GM12878 (cell line): ENCODE results near the gene IL26. TPM values are rescaled to one million over a fixed set of nuclear protein-coding genes. Genes with fewer than 3 reads are reported as not detected.

ENCODE experiments used
- ATAC-seq: fragments of 200-7000 bp; cut with Tn5 transposase; 3 replicates; pipeline ENCODE4 v1.9.1; 2020; ENCODE audit warnings: mild to moderate bottlenecking, moderate library complexity
- BruUV-seq: library from RNA; stranded (reverse); fragments of 400-500 nt; replicated peaks from 2 replicates; lab custom pipeline; 2021; lab: Mats Ljungman, UMichigan
- CTCF ChIA-PET: fragments of 300-600 bp; sonication (Branson Sonifier 250); formaldehyde crosslinking; extraction: SDS; loops from one replicate; lab custom pipeline; 2021; ENCODE audit warnings: inconsistent platforms; lab: Yijun Ruan, JAX
- POLR2A ChIA-PET: fragments of 350-600 bp; formaldehyde crosslinking; extraction: SDS; loops from one replicate; lab custom pipeline; 2021; ENCODE audit warnings: inconsistent platforms; lab: Charles Lee
- RAD21 ChIA-PET: fragments of 300-600 bp; sonication (Branson Sonifier 250); formaldehyde crosslinking; loops from one replicate; lab custom pipeline; 2023; ENCODE audit warnings: antibody characterized with exemption; ENCODE audit not compliant: unreplicated experiment; lab: Charles Lee
- SMC1A ChIA-PET: fragments of 300-600 bp; sonication (Branson Sonifier 250); formaldehyde crosslinking; loops from one replicate; lab custom pipeline; 2023; ENCODE audit not compliant: unreplicated experiment, uncharacterized antibody; lab: Charles Lee
- DNase-seq: peaks from one replicate; pipeline ENCODE4 v3.0.0-alpha.2; 2011; ENCODE audit warnings: low read depth, low spot score
- FAIRE-seq: peaks from 3 replicates; lab custom pipeline; 2011; peaks lifted over from hg19 to GRCh38; lab: Jason Lieb, UNC
- H2AFZ ChIP-seq: 2 replicates; pipeline ENCODE4 v1.6.0; 2011; ENCODE audit warnings: low read depth, low read length, control low read depth; ENCODE audit not compliant: control insufficient read depth
- H3K27ac ChIP-seq: 2 replicates; pipeline ENCODE4 v1.5.1; 2011; ENCODE audit warnings: control low read depth; ENCODE audit not compliant: control insufficient read depth, insufficient read depth
- H3K27me3 ChIP-seq, 2 experiments: replicated peaks in 1 of 2; 2 replicates each; pipeline versions ENCODE4 v1.6.0 to v1.6.1; 2011; ENCODE audit warnings: low read length in 1 of 2; ENCODE audit not compliant: control insufficient read depth in 2 of 2, insufficient read depth in 2 of 2
- H3K36me3 ChIP-seq, 2 experiments: 2 replicates each; pipeline ENCODE4 v1.5.1; 2011; ENCODE audit warnings: low read length in 1 of 2; ENCODE audit not compliant: control insufficient read depth in 2 of 2, insufficient read depth in 2 of 2
- H3K4me1 ChIP-seq: 2 replicates; pipeline ENCODE4 v1.6.1; 2011; ENCODE audit warnings: mild to moderate bottlenecking, low read length, moderate library complexity, mixed read lengths; ENCODE audit not compliant: control insufficient read depth, insufficient read depth
- H3K4me2 ChIP-seq: 2 replicates; pipeline ENCODE4 v1.6.0; 2011; ENCODE audit warnings: control low read depth; ENCODE audit not compliant: control insufficient read depth, insufficient read depth
- H3K4me3 ChIP-seq: fragments of 200-600 bp; sonication (generic); 2 replicates; pipeline ENCODE4 v1.5.1; 2016
- H3K79me2 ChIP-seq: 2 replicates; pipeline ENCODE4 v1.6.0; 2011; ENCODE audit warnings: low read length; ENCODE audit not compliant: control insufficient read depth, insufficient read depth
- H3K9ac ChIP-seq: 2 replicates; pipeline ENCODE4 v1.8.0; 2011; ENCODE audit warnings: low read length, control low read depth, mixed read lengths; ENCODE audit not compliant: control insufficient read depth, insufficient read depth
- H3K9me3 ChIP-seq: replicated peaks from 3 replicates; pipeline ENCODE4 v1.5.1; 2011; ENCODE audit warnings: mild to moderate bottlenecking, low read length; ENCODE audit not compliant: control insufficient read depth, insufficient read depth
- H4K20me1 ChIP-seq: 2 replicates; pipeline ENCODE4 v1.6.0; 2011; ENCODE audit not compliant: control insufficient read depth, insufficient read depth
- EZH2 ChIP-seq: IDR thresholded peaks from 2 replicates; pipeline ENCODE4 v1.6.1; 2012; ENCODE audit warnings: low read depth, mild to moderate bottlenecking, control low read depth, inconsistent platforms, low read length, borderline replicate concordance; ENCODE audit not compliant: control insufficient read depth
- POLR2AphosphoS2 ChIP-seq: IDR thresholded peaks from 2 replicates; pipeline ENCODE4 v1.6.1; 2011; ENCODE audit warnings: low read depth, mild to moderate bottlenecking, low read length, improper control_type of control experiment, moderate library complexity
- POU2F2 ChIP-seq: IDR thresholded peaks from 3 replicates; pipeline ENCODE4 v1.6.1; 2011; ENCODE audit warnings: low read depth, mild to moderate bottlenecking, low read length, borderline replicate concordance
- SMC3 ChIP-seq: IDR thresholded peaks from 2 replicates; pipeline ENCODE4 v1.6.1; 2011; ENCODE audit warnings: low read length, improper control_type of control experiment, borderline replicate concordance
- SREBF2 ChIP-seq: IDR thresholded peaks from 2 replicates; pipeline ENCODE4 v1.6.1; 2012; ENCODE audit warnings: mild to moderate bottlenecking, low read length
- USF1 ChIP-seq: IDR thresholded peaks from 2 replicates; pipeline ENCODE4 v1.6.1; 2011; ENCODE audit warnings: borderline replicate concordance, low read depth, mild to moderate bottlenecking, moderate library complexity, mixed read lengths, low read length; ENCODE audit not compliant: insufficient read depth; ENCODE audit errors: extremely low read length
- USF2 ChIP-seq: IDR thresholded peaks from 2 replicates; pipeline ENCODE4 v1.6.1; 2011; ENCODE audit warnings: low read depth, low read length, improper control_type of control experiment, borderline replicate concordance
- ZNF687 ChIP-seq: fragments of 450-650 bp; IDR thresholded peaks from 2 replicates; pipeline ENCODE4 v1.6.1; 2017; ENCODE audit warnings: mild to moderate bottlenecking, moderate library complexity
- in situ Hi-C: fragments of 300-500 bp; cut with MboI; formaldehyde crosslinking; loops from 9 replicates; pipeline ENCODE4 v1.14.3; 2018; ENCODE audit warnings: mixed read lengths
- intact Hi-C: fragments of 100-400 bp; cut with micrococcal nuclease; formaldehyde crosslinking; loops from one replicate; pipeline ENCODE4 v1.14.2; 2022; ENCODE audit not compliant: unreplicated experiment
- polyA plus RNA-seq, 11 experiments: library from polyadenylated mRNA; depleted of rRNA in 4 of 11; unstranded in 6 of 11; stranded (reverse) in 5 of 11; fragments of >200 nt; fragmentation: Nextera tagmentation in 4 of 11; fragmentation: Illumina TruSeq in 1 of 11; extraction: Ambion mirVana in 4 of 11; extraction: Trizol in 1 of 11; gene quantifications; 1 replicate in 1 of 11; 2 replicates in 10 of 11; pipeline versions ENCODE4 v1.2.1 to v1.2.3, GENCODE V29; 2011 to 2016; ENCODE audit warnings: inconsistent platforms in 2 of 11, missing spikeins in 2 of 11, low read depth in 1 of 11
- total RNA-seq, 4 experiments: library from RNA; depleted of rRNA in 3 of 4; stranded (reverse); fragments of >200 nt in 3 of 4; fragmentation: Illumina TruSeq in 1 of 4; extraction: Trizol in 1 of 4; gene quantifications; 2 replicates each; pipeline versions ENCODE4 v1.2.1 to v1.2.3, GENCODE V29; 2013 to 2021

IL26 gene
- total and polyA plus RNA-seq, 10 of the 15 experiments (the other 5 are each of a cell fraction or from before 2014, with no cell fraction given), result not detected

- no peak for TF ChIP-seq USF2
Measured at GRCh38 chr12:68178774-68179439, 46.7 kb downstream of the IL26 start (continued).

GRCh38 chr12:68178184-68178583 lies 47.4 kb downstream of the IL26 start:
- in situ Hi-C loops, result no loop called here
- Histone ChIP-seq H3K4me1 (0 out of 2 replicates have a peak, but pooled peaks cover 2% of the 10 kb centered on the region), H3K27ac (no peak overlapping the region), H2AFZ (no peak overlapping the region), H3K4me3 (no peak overlapping the region), H3K4me2 (no peak overlapping the region), H3K79me2 (no peaks in the 10 kb centered on the region), H3K27me3 (no peaks in the 10 kb centered on the region; a peak in 1 of 4 replicates), H3K9me3 (no peaks in the 10 kb centered on the region), H3K9ac (no peak overlapping the region), H3K36me3 (no peaks in the 10 kb centered on the region), H4K20me1 (no peaks in the 10 kb centered on the region)
- RAD21 ChIA-PET, result interaction anchor here (0.7 kb wide), 1 partner anchor 151 kb away, joined by 3 read pairs; no protein-coding TSS in a partner anchor
- ATAC-seq, result no peak
- no peak for DNase-seq
- CTCF ChIA-PET, result interaction anchor here (2.7 kb wide), 1 partner anchor 20 kb away, joined by 10 read pairs; no protein-coding TSS in a partner anchor
- BruUV-seq, result no TSS peak
- intact Hi-C loops, result no loop called here
- SMC1A ChIA-PET, result interaction anchor here (1.1 to 1.4 kb wide), 2 partner anchors 10 to 21 kb away, joined by 3 read pairs; no protein-coding TSS in a partner anchor
- no peak for TF ChIP-seq SMC3
- no peak for TF ChIP-seq SREBF2
- TF ChIP-seq POU2F2, result no peak
- TF ChIP-seq EZH2, result no peak
- no peak for TF ChIP-seq USF1
- TF ChIP-seq ZNF687, result no peak
- no peak for TF ChIP-seq POLR2AphosphoS2
- POLR2A ChIA-PET, result no interaction called here
- FAIRE-seq, result no peak
